HepG2 (cell line): Measurements from ENCODE around the gene RNASE4. TPM values are rescaled to one million over a fixed set of nuclear protein-coding genes. Genes with fewer than 3 reads are reported as not detected.

Experiments used
- CERS6 ChIP-seq: sonication (generic); formaldehyde crosslinking; IDR thresholded peaks from 2 replicates; pipeline ENCODE4 v1.5.0; 2020; ENCODE audit warnings: missing genetic modification reagents
- CHCHD3 ChIP-seq: sonication (generic); formaldehyde crosslinking; IDR thresholded peaks from 2 replicates; pipeline ENCODE4 v1.8.0; 2022; ENCODE audit warnings: mild to moderate bottlenecking, missing genetic modification reagents, moderate library complexity
- FIP1L1 ChIP-seq: fragments of 200-400 bp; formaldehyde crosslinking; IDR thresholded peaks from 2 replicates; pipeline ENCODE4 v1.6.1; 2018; ENCODE audit warnings: low read depth, mild to moderate bottlenecking, low read length, moderate library complexity, borderline replicate concordance; ENCODE audit not compliant: insufficient read depth
- HOXD1 ChIP-seq: sonication (generic); formaldehyde crosslinking; IDR thresholded peaks from 2 replicates; pipeline ENCODE4 v1.5.0; 2020; ENCODE audit warnings: missing genetic modification reagents
- IRF1 ChIP-seq: sonication (generic); formaldehyde crosslinking; IDR thresholded peaks from 2 replicates; pipeline ENCODE4 v1.4.0; 2020; ENCODE audit warnings: low read depth, mild to moderate bottlenecking, missing genetic modification reagents
- ISL2 ChIP-seq: sonication (generic); formaldehyde crosslinking; IDR thresholded peaks from 2 replicates; pipeline ENCODE4 v1.5.0; 2020; ENCODE audit warnings: missing genetic modification reagents
- MAFK ChIP-seq, 2 experiments: IDR thresholded peaks in 1 of 2; conservative IDR thresholded peaks in 1 of 2; 2 replicates each; pipeline ENCODE4 v1.6.1; 2011; ENCODE audit warnings: improper control_type of control experiment in 2 of 2, low read length in 2 of 2
- NBN ChIP-seq: fragments of 450-650 bp; conservative IDR thresholded peaks from 2 replicates; pipeline ENCODE4 v1.6.1; 2017
- NR3C1 ChIP-seq: sonication (generic); formaldehyde crosslinking; IDR thresholded peaks from 2 replicates; pipeline ENCODE4 v1.4.0; 2020; ENCODE audit warnings: missing genetic modification reagents
- POGZ ChIP-seq: sonication (generic); formaldehyde crosslinking; IDR thresholded peaks from 2 replicates; pipeline ENCODE4 v1.4.0; 2020; ENCODE audit warnings: mild to moderate bottlenecking, missing genetic modification reagents
- RARA ChIP-seq: IDR thresholded peaks from 2 replicates; pipeline ENCODE4 v1.6.1; 2016; ENCODE audit warnings: missing genetic modification reagents, missing compliant biosample characterization
- SAFB2 ChIP-seq: sonication (generic); formaldehyde crosslinking; IDR thresholded peaks from 2 replicates; pipeline ENCODE4 v1.5.1; 2020; ENCODE audit warnings: missing genetic modification reagents, low read depth, mild to moderate bottlenecking, borderline replicate concordance
- SOX5 ChIP-seq: IDR thresholded peaks from 2 replicates; pipeline ENCODE4 v1.6.1; 2016; ENCODE audit warnings: borderline replicate concordance
- SOX6 ChIP-seq, 2 experiments: fragments of 450-650 bp in 1 of 2; sonication (generic) in 1 of 2; formaldehyde crosslinking in 1 of 2; IDR thresholded peaks; 2 replicates each; pipeline versions ENCODE4 v1.4.0 to v1.6.1; 2017 to 2020; ENCODE audit warnings: antibody characterized with exemption in 1 of 2, mild to moderate bottlenecking in 1 of 2, missing genetic modification reagents in 1 of 2
- ZFP36L2 ChIP-seq: sonication (generic); formaldehyde crosslinking; IDR thresholded peaks from 2 replicates; pipeline ENCODE4 v1.4.0; 2020; ENCODE audit warnings: missing genetic modification reagents
- ZKSCAN8 ChIP-seq: IDR thresholded peaks from 2 replicates; pipeline ENCODE4 v1.6.1; 2016; ENCODE audit warnings: borderline replicate concordance, missing genetic modification reagents, missing compliant biosample characterization
- ZMAT3 ChIP-seq: sonication (generic); formaldehyde crosslinking; conservative IDR thresholded peaks from 2 replicates; pipeline ENCODE4 v1.7.0; 2021; ENCODE audit warnings: missing genetic modification reagents
- ZNF225 ChIP-seq: sonication (generic); formaldehyde crosslinking; IDR thresholded peaks from 2 replicates; pipeline ENCODE4 v1.4.0; 2020; ENCODE audit warnings: mild to moderate bottlenecking, missing genetic modification reagents
- ZNF382 ChIP-seq: sonication (generic); formaldehyde crosslinking; IDR thresholded peaks from 2 replicates; pipeline ENCODE4 v1.5.0; 2020; ENCODE audit warnings: missing genetic modification reagents, mild to moderate bottlenecking, borderline replicate concordance
- ZNF615 ChIP-seq: sonication (generic); formaldehyde crosslinking; IDR thresholded peaks from 2 replicates; pipeline ENCODE4 v1.5.0; 2020; ENCODE audit warnings: mild to moderate bottlenecking, missing genetic modification reagents, borderline replicate concordance
- ZNF639 ChIP-seq: conservative IDR thresholded peaks from 2 replicates; pipeline ENCODE4 v1.6.1; 2018; ENCODE audit warnings: missing genetic modification reagents
- ZNF660 ChIP-seq: sonication (generic); formaldehyde crosslinking; IDR thresholded peaks from 2 replicates; pipeline ENCODE4 v1.5.1; 2020; ENCODE audit warnings: mild to moderate bottlenecking, low read depth, missing genetic modification reagents, borderline replicate concordance
- ZNF766 ChIP-seq: sonication (generic); formaldehyde crosslinking; IDR thresholded peaks from 2 replicates; pipeline ENCODE4 v1.5.0; 2020; ENCODE audit warnings: missing genetic modification reagents, borderline replicate concordance
- ZNF775 ChIP-seq: sonication (generic); formaldehyde crosslinking; IDR thresholded peaks from 2 replicates; pipeline ENCODE4 v1.4.0; 2020; ENCODE audit warnings: missing genetic modification reagents, mild to moderate bottlenecking, moderate library complexity, borderline replicate concordance
- ZSCAN22 ChIP-seq: sonication (generic); formaldehyde crosslinking; IDR thresholded peaks from 2 replicates; pipeline ENCODE4 v1.4.0; 2020; ENCODE audit warnings: mild to moderate bottlenecking, missing genetic modification reagents
- polyA plus RNA-seq, 8 experiments: library from polyadenylated mRNA; depleted of rRNA in 3 of 8; stranded (reverse) in 7 of 8; unstranded in 1 of 8; fragments of >200 nt; fragmentation: Illumina TruSeq in 4 of 8; extraction: Trizol in 4 of 8; gene quantifications; 2 replicates each; pipeline versions ENCODE4 v1.2.1 to v1.2.3, GENCODE V29; 2011 to 2016; ENCODE audit warnings: low read depth in 4 of 8, missing spikeins in 1 of 8, mixed read lengths in 1 of 8; ENCODE audit not compliant: insufficient read depth in 1 of 8
- total RNA-seq, 5 experiments: library from RNA; depleted of rRNA; stranded (reverse); fragments of >200 nt; fragmentation: Illumina TruSeq; extraction: Trizol; gene quantifications; 2 replicates each; pipeline ENCODE4 v1.2.3, GENCODE V29; 2016; ENCODE audit warnings: low read depth in 1 of 5
- TF ChIP-seq, protein P1 (sequence below): sonication (generic); formaldehyde crosslinking; IDR thresholded peaks from 2 replicates; pipeline ENCODE4 v1.4.0; 2020; ENCODE audit warnings: missing genetic modification reagents
- TF ChIP-seq, protein P2 (sequence below): IDR thresholded peaks from 2 replicates; pipeline ENCODE4 v1.6.1; 2012; ENCODE audit warnings: inconsistent platforms

Gene RNASE4
- total and polyA plus RNA-seq, 2 of the 13 experiments (the other 11 are each of a cell fraction or from before 2014, with no cell fraction given): 109 to 983 TPM

- TF ChIP-seq ZNF660 (CRISPR knock-in tag) (no peak), ZNF615 (CRISPR knock-in tag) (no peak), CHCHD3 (CRISPR knock-in tag) (no peak), RARA (peak; percentile 40), SOX5 (CRISPR knock-in tag) (peak; percentile 64; the same call in 1 of the 2 replicates), ZKSCAN8 (peak; percentile 62), ZSCAN22 (CRISPR knock-in tag) (no peak), CERS6 (CRISPR knock-in tag) (no peak), ZNF639 (no peak), SAFB2 (CRISPR knock-in tag) (peak; percentile 12; the same call in 1 of the 2 replicates), POGZ (CRISPR knock-in tag) (peak; percentile 73), HOXD1 (peak; percentile 60; the same call in 1 of the 2 replicates), ZNF225 (CRISPR knock-in tag) (peak; percentile 94; the same call in 1 of the 2 replicates), MAFK (conservative IDR thresholded peaks at IDR 0.05 in 1 of 2, IDR thresholded peaks at IDR 0.05 in 1 of 2; ENCODE audit: low read length in 2 of 2) (no peak), ZFP36L2 (CRISPR knock-in tag) (peak; percentile 87), NBN (peak; percentile 80; the same call in 1 of the 2 replicates), NR3C1 (CRISPR knock-in tag) (no peak), ZMAT3 (CRISPR knock-in tag) (0 out of 2 replicates have a peak, but pooled peaks have one; percentile 30), ISL2 (CRISPR knock-in tag) (peak; percentile 58), FIP1L1 (0 out of 2 replicates have a peak, but pooled peaks have one; percentile 91), ZNF766 (CRISPR knock-in tag) (no peak), IRF1 (CRISPR knock-in tag) (no peak), SOX6 (IDR thresholded peaks at IDR 0.05) (no peak), SOX6 (CRISPR knock-in tag; IDR thresholded peaks at IDR 0.05) (peak; percentile 69), ZNF775 (CRISPR knock-in tag) (peak; percentile 91), ZNF382 (CRISPR knock-in tag) (no peak)
- TF ChIP-seq, protein P1, sequence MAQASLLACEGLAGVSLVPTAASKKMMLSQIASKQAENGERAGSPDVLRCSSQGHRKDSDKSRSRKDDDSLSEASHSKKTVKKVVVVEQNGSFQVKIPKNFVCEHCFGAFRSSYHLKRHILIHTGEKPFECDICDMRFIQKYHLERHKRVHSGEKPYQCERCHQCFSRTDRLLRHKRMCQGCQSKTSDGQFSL (CRISPR knock-in tag): no peak
- TF ChIP-seq, protein P2, sequence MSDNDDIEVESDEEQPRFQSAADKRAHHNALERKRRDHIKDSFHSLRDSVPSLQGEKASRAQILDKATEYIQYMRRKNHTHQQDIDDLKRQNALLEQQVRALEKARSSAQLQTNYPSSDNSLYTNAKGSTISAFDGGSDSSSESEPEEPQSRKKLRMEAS: no peak
Observed at GRCh38 chr14:20683891-20684661, at the start of gene RNASE4 (continued).
